ENCODE results near the gene FBXW4.

DNA sequence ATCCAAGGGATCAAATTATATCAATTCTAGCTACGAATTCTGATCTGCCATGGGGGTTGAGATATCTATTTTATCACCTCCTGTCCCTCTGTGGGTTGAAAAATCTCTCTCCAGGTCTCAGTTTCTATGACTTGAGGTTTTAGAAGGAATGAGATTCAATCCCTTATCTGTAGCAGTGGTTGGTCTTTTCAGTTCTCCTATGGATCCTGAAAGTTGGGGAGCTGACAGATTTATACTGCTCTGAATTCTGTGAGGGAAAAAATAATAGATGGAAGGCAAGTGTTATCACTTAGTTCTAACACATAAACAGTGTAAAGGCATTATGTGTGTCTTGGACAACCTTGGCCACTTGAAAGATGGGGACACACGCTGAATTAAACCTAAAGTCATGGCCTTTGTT lies 15.8 kb upstream of the FBXW4 start:
- TF ChIP-seq CTCF (IDR thresholded peaks at IDR 0.05) (no peak), POLR2A (IDR thresholded peaks at IDR 0.05) (no peak)
